ENCODE data around the gene RGL1. TPM values are rescaled to one million over a fixed set of nuclear protein-coding genes. Genes with fewer than 3 reads are reported as not detected.

RGL1 gene
- polyA plus RNA-seq, 3 donors from 2014 or later, result 0.09 to 0.20 TPM; not detected in 1

GRCh38 chr1:183966487-183966886 is 161.6 kb downstream of the RGL1 start:
- H3K4me3 Mint-ChIP-seq, result peak overlapping the region in 4 of 5 donors; percentile 18 to 80 (median 65)
- H3K9me3 Mint-ChIP-seq, result no peaks in the 10 kb centered on the region

GRCh38 chr1:183967914-183968313 is 163.0 kb downstream of the RGL1 start:
- Mint-ChIP-seq H3K4me3 (peak overlapping the region; percentile 62 to 83 (median 77)), H3K27me3 (ENCODE audit: low read depth in 3 of 3) (peaks cover 0 to 4% (median 0%) of the 10 kb centered on the region in 3 donors), H3K9me3 (no peaks in the 10 kb centered on the region), H3K27ac (peak overlapping the region; percentile 86 to 96 (median 89)), H3K4me1 (peaks cover 49 to 86% of the 10 kb centered on the region in 2 donors), H3K36me3 (peaks cover 29 to 51% (median 38%) of the 10 kb centered on the region in 3 donors)
- peak; percentile 46 to 71 (median 65) for DNase-seq

More at GRCh38 chr1:183966487-183966886, 161.6 kb downstream of the RGL1 start:
- peaks cover 36 to 58% (median 44%) of the 10 kb centered on the region in 3 donors for H3K36me3 Mint-ChIP-seq
- DNase-seq, result no peak
- peaks cover 54 to 94% of the 10 kb centered on the region in 2 donors for H3K4me1 Mint-ChIP-seq
- peak overlapping the region in 5 of 6 donors; percentile 87 to 96 (median 89) for H3K27ac Mint-ChIP-seq
- H3K27me3 Mint-ChIP-seq (ENCODE audit: low read depth in 3 of 3), result peaks cover 0 to 5% (median under 1%) of the 10 kb centered on the region in 3 donors

GRCh38 chr1:183968386-183968785 is 163.5 kb downstream of the RGL1 start:
- peaks cover 25 to 51% (median 34%) of the 10 kb centered on the region in 3 donors for H3K36me3 Mint-ChIP-seq
- peak overlapping the region; percentile 86 to 96 (median 89) for H3K27ac Mint-ChIP-seq
- peaks cover 0 to 2% (median 0%) of the 10 kb centered on the region in 3 donors for H3K27me3 Mint-ChIP-seq (ENCODE audit: low read depth in 3 of 3)
- H3K9me3 Mint-ChIP-seq, result no peaks in the 10 kb centered on the region
- no peak for DNase-seq
- H3K4me3 Mint-ChIP-seq, result peak overlapping the region; percentile 62 to 83 (median 77)
- H3K4me1 Mint-ChIP-seq, result peaks cover 47 to 81% of the 10 kb centered on the region in 2 donors

GRCh38 chr1:183970516-183971300 is 165.8 kb downstream of the RGL1 start:
- Mint-ChIP-seq H3K27me3 (ENCODE audit: low read depth in 3 of 3) (peaks cover 0 to 2% (median 0%) of the 10 kb centered on the region in 3 donors), H3K4me1 (peaks cover 40 to 59% of the 10 kb centered on the region in 2 donors), H3K27ac (peak overlapping the region in 3 of 6 donors; percentile 8 to 46 (median 18)), H3K4me3 (peak overlapping the region in 1 of 5 donors; percentile 36), H3K9me3 (no peaks in the 10 kb centered on the region), H3K36me3 (peaks cover 23 to 49% (median 31%) of the 10 kb centered on the region in 3 donors)
- DNase-seq, result no peak

- H3K9me3 Mint-ChIP-seq, result no peaks in the 10 kb centered on the region
Observed at GRCh38 chr1:183975651-183976050, 170.7 kb downstream of the RGL1 start.

GRCh38 chr1:183977717-183978116 is 172.8 kb downstream of the RGL1 start:
- DNase-seq, result no peak

More at GRCh38 chr1:183975651-183976050, 170.7 kb downstream of the RGL1 start:
- H3K36me3 Mint-ChIP-seq, result peaks cover 34 to 44% (median 37%) of the 10 kb centered on the region in 3 donors
- no peak for DNase-seq
- peaks cover 2 to 9% of the 10 kb centered on the region in 2 donors for H3K4me1 Mint-ChIP-seq
- H3K4me3 Mint-ChIP-seq, result no peak overlapping the region
- H3K27ac Mint-ChIP-seq, result no peak overlapping the region
- peaks cover 0 to 2% (median 1%) of the 10 kb centered on the region in 3 donors for H3K27me3 Mint-ChIP-seq (ENCODE audit: low read depth in 3 of 3)

More at GRCh38 chr1:183977717-183978116, 172.8 kb downstream of the RGL1 start:
- peaks cover 28 to 34% (median 30%) of the 10 kb centered on the region in 3 donors for H3K36me3 Mint-ChIP-seq
- peaks cover 0 to 7% (median 1%) of the 10 kb centered on the region in 3 donors for H3K27me3 Mint-ChIP-seq (ENCODE audit: low read depth in 3 of 3)
- no peak overlapping the region for H3K27ac Mint-ChIP-seq
- no peaks in the 10 kb centered on the region for H3K9me3 Mint-ChIP-seq
- H3K4me1 Mint-ChIP-seq, result peaks cover 0 to 10% of the 10 kb centered on the region in 2 donors
- H3K4me3 Mint-ChIP-seq, result no peak overlapping the region

Other genes starting within 250 kb of the RGL1 start
- 10 to 100 TPM in 1 of 3 donors, 1 to 10 TPM in 2; 1.5 to 13.3 (median 3.7) TPM for gene NCF2, start 214.7 kb upstream of the RGL1 start, polyA plus RNA-seq
- gene ARPC5, start 169.3 kb upstream of the RGL1 start, polyA plus RNA-seq, result 100 to 1,000 TPM; 638 to 995 (median 763) TPM
- gene APOBEC4, start 151.8 kb upstream of the RGL1 start, polyA plus RNA-seq, result not detected
- 10 to 100 TPM in 1 of 3 donors, 1 to 10 TPM in 2; 1.2 to 13.0 (median 9.0) TPM for gene COLGALT2, start 232.6 kb downstream of the RGL1 start, polyA plus RNA-seq
- 10 to 100 TPM; 83.2 to 94.4 (median 87.9) TPM for gene TSEN15, start 246.6 kb downstream of the RGL1 start, polyA plus RNA-seq

All from immature natural killer cell (primary cell).